ENCODE data around the gene CEP44. TPM values are rescaled to one million over a fixed set of nuclear protein-coding genes. Genes with fewer than 3 reads are reported as not detected.
"Not testable (repeated sequence)": the region's sequence is repeated elsewhere in the genome, so short reads cannot be mapped to it uniquely, and the experiment has no call there.

CEP44 gene
- total RNA-seq, 4 donors from 2014 or later = 10.3 to 33.8 (median 15.7) TPM

DNA sequence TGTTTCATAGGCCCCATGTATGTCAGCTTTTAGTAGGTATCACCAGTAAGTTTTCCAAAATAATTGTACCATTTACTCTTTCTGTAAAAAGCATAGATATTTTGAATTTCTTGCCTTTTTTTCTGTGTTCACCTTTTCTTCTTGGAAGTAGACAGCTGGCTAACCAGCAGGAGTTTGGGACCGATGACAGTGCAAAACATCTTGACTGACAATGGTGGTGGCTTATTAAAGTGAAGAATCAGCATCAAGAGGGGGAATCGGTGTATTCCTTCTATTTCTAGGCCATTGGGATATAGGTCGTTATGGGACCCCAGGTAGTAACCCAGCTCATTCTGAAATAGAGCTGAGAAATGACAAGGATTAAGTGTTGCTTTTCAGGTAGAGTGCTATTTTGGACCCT, 3.2 kb downstream of the CEP44 start:
- TF ChIP-seq CTCF (IDR thresholded peaks at IDR 0.05) = no peak
- TF ChIP-seq POLR2A (IDR thresholded peaks at IDR 0.05) = no peak
- Histone ChIP-seq H3K27me3 (no peaks in the 10 kb centered on the region), H3K9me3 (peaks cover 0 to under 1% (median 0%) of the 10 kb centered on the region in 4 donors), H3K27ac (no peak overlapping the region), H3K4me1 (peaks cover 0 to 14% (median 4%) of the 10 kb centered on the region in 4 donors), H3K36me3 (no peaks in the 10 kb centered on the region), H3K4me3 (no peak overlapping the region)
- DNase-seq = no peak

GRCh38 chr4:174292473-174292872, 8.8 kb downstream of the CEP44 start:
- TF ChIP-seq CTCF (IDR thresholded peaks at IDR 0.05) (no peak), POLR2A (IDR thresholded peaks at IDR 0.05) (no peak)
- DNase-seq = no peak
- Histone ChIP-seq H3K27ac (no peak overlapping the region), H3K9me3 (peaks cover 0 to 6% (median 2%) of the 10 kb centered on the region in 4 donors), H3K36me3 (no peaks in the 10 kb centered on the region), H3K4me3 (no peak overlapping the region), H3K4me1 (no peaks in the 10 kb centered on the region), H3K27me3 (no peaks in the 10 kb centered on the region)

- H3K27me3 ChIP-seq, DNase-seq, H3K36me3 ChIP-seq, H3K4me1 ChIP-seq, H3K27ac ChIP-seq, H3K9me3 ChIP-seq, H3K4me3 ChIP-seq: not testable (repeated sequence)
These were observed 10.9 kb downstream of the CEP44 start for GRCh38 chr4:174294641-174295040.

- not testable (repeated sequence) for H3K36me3 ChIP-seq, H3K27me3 ChIP-seq, H3K4me3 ChIP-seq, H3K9me3 ChIP-seq, DNase-seq, H3K27ac ChIP-seq, H3K4me1 ChIP-seq
These were observed 11.4 kb downstream of the CEP44 start for GRCh38 chr4:174295142-174295541.

GRCh38 chr4:174303687-174304086, 20.0 kb downstream of the CEP44 start:
- Histone ChIP-seq H3K27me3 (no peaks in the 10 kb centered on the region), H3K4me1 (no peaks in the 10 kb centered on the region), H3K36me3 (peaks cover 0 to 30% (median 0%) of the 10 kb centered on the region in 3 donors), H3K27ac (no peak overlapping the region), H3K4me3 (no peak overlapping the region), H3K9me3 (no peaks in the 10 kb centered on the region)
- TF ChIP-seq CTCF (IDR thresholded peaks at IDR 0.05) (no peak), POLR2A (IDR thresholded peaks at IDR 0.05) (no peak)
- no peak for DNase-seq

GRCh38 chr4:174304664-174305063, 21.0 kb downstream of the CEP44 start:
- Histone ChIP-seq H3K4me3 (no peak overlapping the region), H3K9me3 (no peaks in the 10 kb centered on the region), H3K27ac (no peak overlapping the region), H3K4me1 (no peaks in the 10 kb centered on the region), H3K27me3 (no peaks in the 10 kb centered on the region), H3K36me3 (peaks cover 0 to 38% (median 0%) of the 10 kb centered on the region in 3 donors)
- TF ChIP-seq CTCF (IDR thresholded peaks at IDR 0.05) = no peak
- no peak for TF ChIP-seq POLR2A (IDR thresholded peaks at IDR 0.05)
- DNase-seq = no peak

- no peaks in the 10 kb centered on the region for H3K27me3 ChIP-seq
- H3K4me3 ChIP-seq = no peak overlapping the region
- peaks cover 0 to 39% (median 0%) of the 10 kb centered on the region in 3 donors for H3K36me3 ChIP-seq
- H3K9me3 ChIP-seq = no peaks in the 10 kb centered on the region
- no peak for TF ChIP-seq CTCF (IDR thresholded peaks at IDR 0.05)
- TF ChIP-seq POLR2A (IDR thresholded peaks at IDR 0.05) = no peak
- H3K27ac ChIP-seq = no peak overlapping the region
- DNase-seq = no peak
- no peaks in the 10 kb centered on the region for H3K4me1 ChIP-seq
These were observed 22.2 kb downstream of the CEP44 start for GRCh38 chr4:174305961-174306360.

Data from Peyer's patch (tissue), 4 donors.